ENCODE data around the gene ZSWIM6. TPM values are rescaled to one million over a fixed set of nuclear protein-coding genes. Genes with fewer than 3 reads are reported as not detected.

Gene ZSWIM6
- total RNA-seq, 1 donor from 2014 or later = 5.7 TPM

DNA sequence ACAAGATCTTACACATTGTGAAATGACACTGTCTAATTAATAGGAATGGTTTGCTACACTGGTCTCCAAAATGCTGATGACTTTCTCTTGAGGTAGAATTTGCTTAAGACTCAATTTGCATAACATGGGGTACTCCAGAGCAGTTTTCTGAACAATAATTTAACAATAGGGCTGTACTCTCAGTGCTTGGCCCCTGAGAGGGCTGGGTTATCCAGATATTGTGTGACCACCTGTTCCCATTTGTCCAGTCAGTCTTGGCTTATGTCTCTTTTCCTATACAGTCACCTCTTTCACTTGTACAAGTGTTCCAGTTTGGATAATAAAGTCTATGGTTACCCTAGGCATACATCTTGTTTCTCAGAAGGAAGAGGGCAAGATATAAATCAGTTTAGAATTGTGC, 17.9 kb downstream of the ZSWIM6 start:
- TF ChIP-seq, protein P1, sequence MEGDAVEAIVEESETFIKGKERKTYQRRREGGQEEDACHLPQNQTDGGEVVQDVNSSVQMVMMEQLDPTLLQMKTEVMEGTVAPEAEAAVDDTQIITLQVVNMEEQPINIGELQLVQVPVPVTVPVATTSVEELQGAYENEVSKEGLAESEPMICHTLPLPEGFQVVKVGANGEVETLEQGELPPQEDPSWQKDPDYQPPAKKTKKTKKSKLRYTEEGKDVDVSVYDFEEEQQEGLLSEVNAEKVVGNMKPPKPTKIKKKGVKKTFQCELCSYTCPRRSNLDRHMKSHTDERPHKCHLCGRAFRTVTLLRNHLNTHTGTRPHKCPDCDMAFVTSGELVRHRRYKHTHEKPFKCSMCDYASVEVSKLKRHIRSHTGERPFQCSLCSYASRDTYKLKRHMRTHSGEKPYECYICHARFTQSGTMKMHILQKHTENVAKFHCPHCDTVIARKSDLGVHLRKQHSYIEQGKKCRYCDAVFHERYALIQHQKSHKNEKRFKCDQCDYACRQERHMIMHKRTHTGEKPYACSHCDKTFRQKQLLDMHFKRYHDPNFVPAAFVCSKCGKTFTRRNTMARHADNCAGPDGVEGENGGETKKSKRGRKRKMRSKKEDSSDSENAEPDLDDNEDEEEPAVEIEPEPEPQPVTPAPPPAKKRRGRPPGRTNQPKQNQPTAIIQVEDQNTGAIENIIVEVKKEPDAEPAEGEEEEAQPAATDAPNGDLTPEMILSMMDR (IDR thresholded peaks at IDR 0.05; ENCODE audit: borderline replicate concordance) = no peak
- H3K9me3 ChIP-seq (replicated peaks) = no peaks in the 10 kb centered on the region
- peaks cover 81% of the 10 kb centered on the region for H3K4me1 ChIP-seq
- intact Hi-C loops (cut with micrococcal nuclease) = no loop called here
- H3K27ac ChIP-seq (replicated peaks) = no peak overlapping the region
- no peaks in the 10 kb centered on the region for H3K27me3 ChIP-seq (ENCODE audit: low read depth)
- no peak for DNase-seq
- no peak overlapping the region for H3K4me3 ChIP-seq
- no peaks in the 10 kb centered on the region for H3K36me3 ChIP-seq

DNA sequence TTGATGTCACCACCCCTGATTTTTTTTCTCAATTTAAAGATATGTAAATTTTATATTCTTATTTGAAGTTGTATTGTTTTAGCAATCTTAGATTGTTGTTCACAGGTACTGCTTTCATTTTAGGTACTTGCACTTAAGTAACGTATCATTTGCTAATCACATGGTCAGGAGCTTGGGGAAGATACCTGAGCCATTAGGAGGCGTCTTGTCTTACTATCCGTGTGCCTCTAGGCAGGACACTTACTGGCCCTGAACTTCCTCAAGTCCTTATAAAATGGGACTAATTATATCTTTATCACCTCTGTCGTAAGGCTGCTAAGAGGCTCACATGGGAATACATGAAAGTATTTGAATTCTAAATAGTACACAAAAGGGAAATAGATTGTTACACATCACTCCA, 18.5 kb downstream of the ZSWIM6 start:
- no peaks in the 10 kb centered on the region for H3K9me3 ChIP-seq (replicated peaks)
- no peaks in the 10 kb centered on the region for H3K36me3 ChIP-seq
- H3K4me3 ChIP-seq = no peak overlapping the region
- H3K27ac ChIP-seq (replicated peaks) = no peak overlapping the region
- TF ChIP-seq, protein P1 (IDR thresholded peaks at IDR 0.05; ENCODE audit: borderline replicate concordance) = no peak
- no peaks in the 10 kb centered on the region for H3K27me3 ChIP-seq (ENCODE audit: low read depth)
- peaks cover 75% of the 10 kb centered on the region for H3K4me1 ChIP-seq
- intact Hi-C loops (cut with micrococcal nuclease) = no loop called here
- no peak for DNase-seq

DNA sequence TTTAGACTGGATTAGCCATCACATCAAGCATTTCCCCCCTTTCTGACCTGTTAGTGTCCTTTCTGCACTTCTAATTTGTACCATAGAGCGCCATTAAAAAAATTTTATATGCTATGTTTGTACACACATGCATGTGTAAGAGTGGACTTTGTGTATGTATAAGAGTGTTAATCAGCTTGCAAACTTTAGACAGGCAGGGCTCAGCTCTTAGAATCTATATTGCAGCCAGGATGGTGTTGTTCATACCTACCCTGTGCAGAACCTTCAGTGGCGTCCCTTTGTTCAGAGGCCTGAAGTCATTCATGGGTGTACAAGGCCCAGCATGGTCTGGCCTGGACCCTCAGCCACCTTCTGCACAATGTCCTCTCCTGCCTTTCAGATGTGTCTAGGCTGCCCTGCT, 19.7 kb downstream of the ZSWIM6 start:
- H3K4me1 ChIP-seq = peaks cover 65% of the 10 kb centered on the region
- intact Hi-C loops (cut with micrococcal nuclease) = no loop called here
- no peaks in the 10 kb centered on the region for H3K36me3 ChIP-seq
- H3K9me3 ChIP-seq (replicated peaks) = no peaks in the 10 kb centered on the region
- no peaks in the 10 kb centered on the region for H3K27me3 ChIP-seq (ENCODE audit: low read depth)
- no peak overlapping the region for H3K4me3 ChIP-seq
- no peak for DNase-seq
- H3K27ac ChIP-seq (replicated peaks) = no peak overlapping the region
- TF ChIP-seq, protein P1 (IDR thresholded peaks at IDR 0.05; ENCODE audit: borderline replicate concordance) = no peak

DNA sequence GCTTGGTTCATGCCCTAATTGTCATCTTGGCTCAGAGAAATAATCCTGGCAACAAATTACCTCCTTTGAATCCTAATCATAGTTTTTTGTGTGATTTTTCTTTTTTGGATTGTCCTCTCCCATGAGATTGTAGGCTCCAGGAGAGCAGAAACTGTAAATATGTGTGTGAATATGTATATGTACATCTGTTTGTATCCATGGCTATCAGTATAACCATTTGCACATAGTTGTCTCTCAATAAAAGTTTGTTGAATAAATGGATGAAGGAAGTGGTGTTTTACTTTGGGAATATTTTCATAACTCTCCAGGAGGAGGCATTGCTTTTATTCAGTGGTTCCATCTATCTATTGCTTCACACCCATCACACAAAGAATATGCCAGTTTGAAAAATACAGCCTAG, 20.1 kb downstream of the ZSWIM6 start:
- Histone ChIP-seq H3K27ac (replicated peaks) (no peak overlapping the region), H3K4me3 (no peak overlapping the region), H3K9me3 (replicated peaks) (peaks cover 4% of the 10 kb centered on the region), H3K4me1 (peaks cover 61% of the 10 kb centered on the region), H3K36me3 (no peaks in the 10 kb centered on the region), H3K27me3 (ENCODE audit: low read depth) (no peaks in the 10 kb centered on the region)
- TF ChIP-seq, protein P1 (IDR thresholded peaks at IDR 0.05; ENCODE audit: borderline replicate concordance) = no peak
- no peak for DNase-seq
- intact Hi-C loops (cut with micrococcal nuclease) = no loop called here

DNA sequence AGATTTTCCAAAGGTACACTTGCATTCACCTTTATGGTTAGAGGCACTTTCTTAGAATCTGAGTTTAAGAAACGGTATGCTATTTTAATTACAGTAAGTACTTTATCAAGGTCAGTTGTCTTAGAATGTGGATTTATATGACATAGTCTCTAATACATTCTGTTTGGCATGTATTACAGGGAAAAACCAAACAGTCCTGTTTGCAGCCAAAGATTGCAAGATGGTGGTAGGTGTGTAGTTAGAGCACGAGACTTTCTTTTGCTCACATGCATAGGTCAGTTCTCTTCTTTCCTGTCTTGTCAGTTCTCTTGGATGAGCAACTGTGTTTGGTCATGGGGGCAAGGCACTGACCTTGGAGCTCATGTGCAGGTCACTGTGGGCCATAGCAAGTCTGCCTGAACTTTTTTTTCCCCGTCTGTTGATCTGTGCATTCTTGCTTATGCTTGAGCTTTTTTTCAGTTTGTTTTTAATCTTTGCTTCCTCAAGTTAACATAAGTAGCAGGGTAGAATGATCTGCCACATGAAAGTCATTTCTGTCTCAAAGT, 20.6 kb downstream of the ZSWIM6 start:
- Histone ChIP-seq H3K4me3 (no peak overlapping the region), H3K27me3 (ENCODE audit: low read depth) (no peaks in the 10 kb centered on the region), H3K4me1 (peaks cover 56% of the 10 kb centered on the region), H3K9me3 (replicated peaks) (peaks cover 9% of the 10 kb centered on the region), H3K27ac (replicated peaks) (peak overlapping the region; percentile 25), H3K36me3 (no peaks in the 10 kb centered on the region)
- DNase-seq = no peak
- TF ChIP-seq, protein P1 (IDR thresholded peaks at IDR 0.05; ENCODE audit: borderline replicate concordance) = no peak
- intact Hi-C loops (cut with micrococcal nuclease) = no loop called here

Measured in left ventricle myocardium inferior (tissue), 1 donor.